Testis (tissue), 3 donors: ENCODE measurements around the gene AMPD3. TPM values are rescaled to one million over a fixed set of nuclear protein-coding genes. Genes with fewer than 3 reads are reported as not detected.

Experiments used
- DNase-seq: peaks from one replicate; pipeline ENCODE4 v3.0.0-alpha.2; 2019
- H3K27ac ChIP-seq, 2 donors: fragments of 200-600 bp; sonication (generic); one replicate each; pipeline ENCODE4 v1.5.1; 2019
- H3K27me3 ChIP-seq: fragments of 200-600 bp; sonication (generic); one replicate; pipeline ENCODE4 v1.5.1; 2019
- H3K36me3 ChIP-seq: fragments of 200-600 bp; sonication (generic); one replicate; pipeline ENCODE4 v1.5.1; 2017; ENCODE audit warnings: low read depth; ENCODE audit errors: missing control alignments
- H3K4me1 ChIP-seq: fragments of 200-600 bp; sonication (generic); one replicate; pipeline ENCODE4 v1.5.1; 2019
- H3K4me3 ChIP-seq, 2 donors: fragments of 200-600 bp; sonication (generic); one replicate each; pipeline ENCODE4 v1.5.1; 2017 to 2019
- H3K9me3 ChIP-seq: fragments of 200-600 bp; sonication (generic); one replicate; pipeline ENCODE4 v1.5.1; 2017
- POLR2A ChIP-seq: fragments of 450-650 bp; IDR thresholded peaks from one replicate; pipeline ENCODE4 v1.6.1; 2017; ENCODE audit warnings: antibody characterized with exemption, mild to moderate bottlenecking, moderate library complexity
- WGBS, 2 donors: methylation state at CpG; one replicate each; pipeline ENCODE4 v1.1.5; 2018; 5-methylcytosine and 5-hydroxymethylcytosine counted together
- intact Hi-C: fragments of 100-400 bp; cut with DNase I; formaldehyde crosslinking; loops from one replicate; pipeline ENCODE4 v1.15.1; 2023; ENCODE audit warnings: low total_unique reads
- polyA plus RNA-seq: library from polyadenylated mRNA; stranded (reverse); fragments of 350-450 nt; fragmentation: Illumina TruSeq; extraction: RNeasy Lipid Tissue Mini Kit (QIAGEN cat#74804); gene quantifications from one replicate; pipeline ENCODE4 v1.2.3, GENCODE V29; 2014; ENCODE audit warnings: low read depth, low replicate concordance; ENCODE audit not compliant: insufficient read depth
- total RNA-seq, 2 donors: library from RNA; depleted of rRNA; stranded (reverse); fragments of >200 nt; gene quantifications; one replicate each; pipeline ENCODE4 v1.2.3, GENCODE V29; 2016
- TF ChIP-seq, protein P1 (sequence below), 3 experiments: fragments of 450-650 bp in 2 of 3; fragments of 200-600 bp in 1 of 3; sonication (generic) in 1 of 3; IDR thresholded peaks; one replicate each; pipeline ENCODE4 v1.5.1; 2016 to 2019; ENCODE audit warnings: antibody characterized with exemption in 3 of 3, mild to moderate bottlenecking in 2 of 3, moderate library complexity in 1 of 3

The AMPD3 gene
- total and polyA plus RNA-seq, 3 donors from 2014 or later, result 5.5 to 13.4 (median 10.9) TPM

DNA sequence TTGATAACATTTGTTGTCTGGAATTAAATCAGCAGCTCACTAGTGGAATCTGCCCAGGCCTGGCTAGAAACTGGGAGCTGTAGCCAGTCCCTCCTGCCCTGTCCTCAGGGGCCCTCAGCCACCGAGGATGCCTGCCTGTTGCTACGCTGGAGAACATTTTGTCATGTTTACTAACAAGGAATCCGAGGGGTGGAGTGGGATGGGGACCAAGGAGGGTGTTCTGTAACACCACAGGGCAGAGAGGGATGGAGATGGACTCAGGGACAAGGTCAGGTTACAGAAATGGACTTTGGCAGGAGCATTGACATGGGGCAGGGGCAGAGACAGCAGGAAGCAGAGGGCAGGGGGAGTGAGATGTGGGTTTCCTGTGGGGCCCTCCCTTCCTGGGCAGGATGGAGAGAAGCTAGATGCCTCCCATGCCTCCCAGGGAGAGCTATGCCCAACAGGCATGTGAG is 45.8 kb upstream of the AMPD3 start:
- no peak overlapping the region for H3K27ac ChIP-seq
- no peaks in the 10 kb centered on the region for H3K4me1 ChIP-seq
- TF ChIP-seq, protein P1, sequence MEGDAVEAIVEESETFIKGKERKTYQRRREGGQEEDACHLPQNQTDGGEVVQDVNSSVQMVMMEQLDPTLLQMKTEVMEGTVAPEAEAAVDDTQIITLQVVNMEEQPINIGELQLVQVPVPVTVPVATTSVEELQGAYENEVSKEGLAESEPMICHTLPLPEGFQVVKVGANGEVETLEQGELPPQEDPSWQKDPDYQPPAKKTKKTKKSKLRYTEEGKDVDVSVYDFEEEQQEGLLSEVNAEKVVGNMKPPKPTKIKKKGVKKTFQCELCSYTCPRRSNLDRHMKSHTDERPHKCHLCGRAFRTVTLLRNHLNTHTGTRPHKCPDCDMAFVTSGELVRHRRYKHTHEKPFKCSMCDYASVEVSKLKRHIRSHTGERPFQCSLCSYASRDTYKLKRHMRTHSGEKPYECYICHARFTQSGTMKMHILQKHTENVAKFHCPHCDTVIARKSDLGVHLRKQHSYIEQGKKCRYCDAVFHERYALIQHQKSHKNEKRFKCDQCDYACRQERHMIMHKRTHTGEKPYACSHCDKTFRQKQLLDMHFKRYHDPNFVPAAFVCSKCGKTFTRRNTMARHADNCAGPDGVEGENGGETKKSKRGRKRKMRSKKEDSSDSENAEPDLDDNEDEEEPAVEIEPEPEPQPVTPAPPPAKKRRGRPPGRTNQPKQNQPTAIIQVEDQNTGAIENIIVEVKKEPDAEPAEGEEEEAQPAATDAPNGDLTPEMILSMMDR (IDR thresholded peaks at IDR 0.05), result no peak
- no peak for TF ChIP-seq POLR2A
- H3K4me3 ChIP-seq, result no peak overlapping the region
- no peaks in the 10 kb centered on the region for H3K9me3 ChIP-seq
- no peaks in the 10 kb centered on the region for H3K36me3 ChIP-seq
- DNase-seq, result no peak
- no peaks in the 10 kb centered on the region for H3K27me3 ChIP-seq
- 67 to 69% methylated on average over 3 of the region's 3 CpGs for WGBS, 2 donors
- intact Hi-C loops, result loop anchor here (10.0 kb wide), 1 partner anchor 326 kb away; no protein-coding TSS in a partner anchor

DNA sequence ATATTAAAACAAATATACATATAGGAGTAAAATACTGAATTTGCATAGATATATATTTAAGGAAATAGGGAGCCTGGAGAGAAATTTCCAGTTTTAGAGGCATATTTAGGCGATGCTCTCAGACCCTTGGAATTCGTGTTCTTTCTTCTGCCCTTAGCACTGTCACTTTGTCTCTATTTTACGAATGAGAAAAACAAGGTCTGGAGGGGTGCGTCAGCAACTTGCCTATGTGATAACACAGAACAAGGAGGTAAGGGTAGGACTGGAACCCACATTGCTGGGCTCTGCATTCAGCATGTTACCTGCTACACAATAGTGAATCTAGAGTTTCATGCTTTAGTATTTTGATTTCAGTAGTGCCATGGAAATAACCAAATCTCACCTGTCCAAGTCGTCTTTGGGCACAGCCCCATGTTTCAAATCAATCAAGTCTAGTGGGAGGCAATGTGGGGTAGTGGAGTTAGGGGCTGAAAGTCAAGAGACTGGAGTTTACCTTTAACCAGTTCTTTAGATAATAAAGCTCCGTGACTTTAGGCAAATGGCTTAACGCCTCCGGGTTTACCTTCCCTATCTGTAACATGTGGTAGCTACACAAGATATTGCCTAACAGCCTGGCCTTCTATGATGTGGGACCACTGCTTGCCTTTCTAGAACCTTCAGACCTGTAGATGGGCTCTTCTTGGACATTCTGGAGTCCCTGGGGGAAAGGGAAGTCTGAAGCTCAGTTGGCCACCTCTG is 44.8 kb upstream of the AMPD3 start:
- Histone ChIP-seq H3K4me1 (no peaks in the 10 kb centered on the region), H3K27me3 (no peaks in the 10 kb centered on the region), H3K4me3 (no peak overlapping the region), H3K27ac (no peak overlapping the region), H3K36me3 (no peaks in the 10 kb centered on the region), H3K9me3 (no peaks in the 10 kb centered on the region)
- DNase-seq, result no peak
- 82 to 88% methylated on average over 8 of the region's 8 CpGs for WGBS, 2 donors
- intact Hi-C loops, result no loop called here
- no peak for TF ChIP-seq POLR2A
- TF ChIP-seq, protein P1 (IDR thresholded peaks at IDR 0.05), result no peak

DNA sequence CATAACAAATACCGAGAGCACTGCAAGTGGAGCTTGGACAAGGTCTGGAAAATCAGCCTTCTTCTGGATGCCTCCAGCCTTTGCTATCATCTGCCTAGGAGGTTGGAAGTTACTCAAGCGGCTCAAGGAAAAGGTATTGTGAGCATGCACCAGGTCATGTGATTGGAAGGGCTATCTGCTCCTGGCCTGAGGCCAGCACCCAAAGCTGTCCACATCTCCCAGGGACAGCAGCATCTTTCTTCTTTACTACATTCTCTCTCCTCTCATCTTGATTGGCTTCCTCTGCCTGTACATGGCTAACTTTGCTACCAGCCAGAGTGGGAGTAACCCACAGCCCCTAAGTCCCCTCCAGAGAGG is 44.2 kb upstream of the AMPD3 start:
- H3K4me3 ChIP-seq, result no peak overlapping the region
- no peaks in the 10 kb centered on the region for H3K27me3 ChIP-seq
- H3K9me3 ChIP-seq, result no peaks in the 10 kb centered on the region
- TF ChIP-seq, protein P1 (IDR thresholded peaks at IDR 0.05), result no peak
- TF ChIP-seq POLR2A, result no peak
- no peaks in the 10 kb centered on the region for H3K36me3 ChIP-seq
- WGBS, 2 donors, result 82 to 86% methylated on average over 2 of the region's 2 CpGs
- no peak overlapping the region for H3K27ac ChIP-seq
- no peaks in the 10 kb centered on the region for H3K4me1 ChIP-seq
- intact Hi-C loops, result no loop called here
- DNase-seq, result no peak

DNA sequence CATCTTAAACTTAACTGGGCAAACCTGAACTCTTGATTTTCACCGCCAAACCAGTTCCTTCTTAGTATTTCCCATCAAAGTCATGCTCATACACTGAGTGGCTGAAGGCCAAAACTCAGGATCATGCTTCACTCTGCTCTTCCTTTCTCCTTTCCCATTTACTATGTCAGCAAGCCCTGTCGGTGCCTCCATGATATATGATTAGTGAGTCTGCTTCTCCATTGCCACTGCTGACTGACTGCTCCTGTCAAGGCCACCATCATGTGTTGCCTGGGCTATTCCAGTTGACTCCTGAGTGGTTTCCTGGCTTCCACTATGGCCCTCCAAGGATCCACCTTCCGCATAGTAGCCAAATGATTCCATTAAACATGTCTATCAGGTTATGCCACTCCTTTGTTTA is 42.8 kb upstream of the AMPD3 start:
- DNase-seq, result no peak
- Histone ChIP-seq H3K27ac (no peak overlapping the region), H3K36me3 (no peaks in the 10 kb centered on the region), H3K4me3 (no peak overlapping the region), H3K4me1 (no peaks in the 10 kb centered on the region), H3K9me3 (no peaks in the 10 kb centered on the region), H3K27me3 (no peaks in the 10 kb centered on the region)
- intact Hi-C loops, result no loop called here
- WGBS, 2 donors, result 84 to 100% methylated on average over 3 of the region's 3 CpGs
- TF ChIP-seq, protein P1 (IDR thresholded peaks at IDR 0.05), result no peak
- TF ChIP-seq POLR2A, result no peak

DNA sequence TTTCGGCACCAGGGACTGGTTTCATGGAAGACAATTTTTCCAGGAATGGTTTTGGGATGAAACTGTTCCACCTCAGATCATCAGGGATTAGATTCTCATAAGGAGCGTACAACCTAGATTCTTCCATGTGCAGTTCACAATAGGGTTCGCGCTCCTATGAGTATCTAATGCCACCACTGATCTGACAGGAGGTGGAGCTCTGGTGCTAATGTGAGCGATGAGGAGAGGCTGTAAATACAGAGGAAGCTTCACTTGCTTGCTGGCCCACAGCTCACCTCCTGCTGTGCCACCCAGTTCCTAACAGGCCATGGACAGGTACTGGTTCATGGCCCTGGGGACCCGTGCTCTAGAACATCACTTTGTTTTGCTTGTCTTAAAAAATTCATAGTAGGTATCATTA is 41.8 kb upstream of the AMPD3 start:
- Histone ChIP-seq H3K27ac (no peak overlapping the region), H3K27me3 (no peaks in the 10 kb centered on the region), H3K9me3 (no peaks in the 10 kb centered on the region), H3K36me3 (no peaks in the 10 kb centered on the region), H3K4me1 (no peaks in the 10 kb centered on the region), H3K4me3 (no peak overlapping the region)
- intact Hi-C loops, result no loop called here
- peak; percentile 58 for DNase-seq
- TF ChIP-seq, protein P1 (IDR thresholded peaks at IDR 0.05), result peak in 1 of 3 experiments; percentile 16
- no peak for TF ChIP-seq POLR2A
- 67 to 85% methylated on average over 6 of the region's 6 CpGs for WGBS, 2 donors
